Nephron (organoid): Measurements from ENCODE around the gene SDHA.
"Not testable (repeated sequence)": the region's sequence is repeated elsewhere in the genome, so short reads cannot be mapped to it uniquely, and the experiment has no call there.

ENCODE experiments used
- H3K27ac Mint-ChIP-seq, 3 experiments: 2 replicates each; pipeline ENCODE4 v1.8.0; 2020; ENCODE audit warnings: mixed read lengths in 3 of 3, mild to moderate bottlenecking in 2 of 3, moderate library complexity in 1 of 3
- H3K27me3 Mint-ChIP-seq: 2 replicates; pipeline ENCODE4 v1.8.0; 2021; ENCODE audit warnings: low read depth, mild to moderate bottlenecking, moderate library complexity, mixed read lengths
- H3K36me3 Mint-ChIP-seq: 2 replicates; pipeline ENCODE4 v1.8.0; 2020; ENCODE audit warnings: low read depth, mixed read lengths
- H3K4me1 Mint-ChIP-seq: 2 replicates; pipeline ENCODE4 v1.8.0; 2020; ENCODE audit warnings: mixed read lengths
- H3K4me3 Mint-ChIP-seq, 3 experiments: 2 replicates each; pipeline ENCODE4 v1.8.0; 2020; ENCODE audit warnings: mild to moderate bottlenecking in 3 of 3, mixed read lengths in 3 of 3, moderate library complexity in 2 of 3
- H3K9me3 Mint-ChIP-seq: 2 replicates; pipeline ENCODE4 v1.8.0; 2020; ENCODE audit warnings: mixed read lengths
- CTCF ChIP-seq, 3 experiments: fragments of 200-600 bp; sonication (generic); IDR thresholded peaks; one replicate each; pipeline ENCODE4 v1.5.0; 2021; ENCODE audit warnings: antibody characterized with exemption in 3 of 3; ENCODE audit not compliant: unreplicated experiment in 3 of 3

Gene SDHA

GRCh38 chr5:219991-220390 lies 1.9 kb downstream of the SDHA start:
- H3K4me3 Mint-ChIP-seq = peak overlapping the region; percentile 93 to 99 (median 98)
- H3K36me3 Mint-ChIP-seq = peaks cover 20% of the 10 kb centered on the region
- no peak for TF ChIP-seq CTCF (IDR thresholded peaks at IDR 0.05; ENCODE audit: unreplicated experiment in 3 of 3)
- H3K4me1 Mint-ChIP-seq = peaks cover 40% of the 10 kb centered on the region
- H3K27me3 Mint-ChIP-seq = no peaks in the 10 kb centered on the region
- no peak overlapping the region for H3K27ac Mint-ChIP-seq
- H3K9me3 Mint-ChIP-seq = no peaks in the 10 kb centered on the region

GRCh38 chr5:222951-223715 lies 5.0 kb downstream of the SDHA start:
- H3K27ac Mint-ChIP-seq, H3K9me3 Mint-ChIP-seq, H3K27me3 Mint-ChIP-seq, H3K4me3 Mint-ChIP-seq: not testable (repeated sequence)
- H3K36me3 Mint-ChIP-seq = peaks cover 34% of the 10 kb centered on the region
- H3K4me1 Mint-ChIP-seq = peaks cover 24% of the 10 kb centered on the region

DNA sequence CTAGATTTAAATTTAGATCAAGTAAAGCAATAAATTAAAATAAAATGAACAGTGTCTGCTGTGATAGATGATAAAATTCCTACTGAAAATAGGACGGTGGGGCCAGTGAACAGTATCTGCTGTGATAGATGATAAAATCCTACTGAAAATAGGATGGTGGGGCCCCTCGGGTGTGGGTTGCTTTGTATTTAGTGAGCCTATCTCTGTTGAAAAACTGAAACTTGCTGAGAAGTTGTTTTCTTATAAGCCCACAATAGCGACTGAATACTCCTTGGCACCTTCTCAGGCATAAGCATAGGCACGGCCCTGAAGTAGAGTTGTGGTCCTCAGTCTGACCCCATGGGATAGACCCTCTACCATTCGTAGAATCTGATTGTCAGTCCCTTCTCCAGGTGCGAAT lies 5.7 kb downstream of the SDHA start:
- Mint-ChIP-seq H3K27ac (no peak overlapping the region), H3K4me1 (peaks cover 24% of the 10 kb centered on the region), H3K36me3 (peaks cover 41% of the 10 kb centered on the region), H3K27me3 (no peaks in the 10 kb centered on the region), H3K4me3 (no peak overlapping the region), H3K9me3 (no peaks in the 10 kb centered on the region)
- no peak for TF ChIP-seq CTCF (IDR thresholded peaks at IDR 0.05; ENCODE audit: unreplicated experiment in 3 of 3)

- Mint-ChIP-seq H3K36me3 (peaks cover 51% of the 10 kb centered on the region), H3K9me3 (no peaks in the 10 kb centered on the region), H3K4me3 (no peak overlapping the region), H3K27me3 (no peaks in the 10 kb centered on the region), H3K4me1 (peaks cover 13% of the 10 kb centered on the region), H3K27ac (no peak overlapping the region)
- no peak for TF ChIP-seq CTCF (IDR thresholded peaks at IDR 0.05; ENCODE audit: unreplicated experiment in 3 of 3)
Observed at GRCh38 chr5:225334-225733, 7.2 kb downstream of the SDHA start.

DNA sequence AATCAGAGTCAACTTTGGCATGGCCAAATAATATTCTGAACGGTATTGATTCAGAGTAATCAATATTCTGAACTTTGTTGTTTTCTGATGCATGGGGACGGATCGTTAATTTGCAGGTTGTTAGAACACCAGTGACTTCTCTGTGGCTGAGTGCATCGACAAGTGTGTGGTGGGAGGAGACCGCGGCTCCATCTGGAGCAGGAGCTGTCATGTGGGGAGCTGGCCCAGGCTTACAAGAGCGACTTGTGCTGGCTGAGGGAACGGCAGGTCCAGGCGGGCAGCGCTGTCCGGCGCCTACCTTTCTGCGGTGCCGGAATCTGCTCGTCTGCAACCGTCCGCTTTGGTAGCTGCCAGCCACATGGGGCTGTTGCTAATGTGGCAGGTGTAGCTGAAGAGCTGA lies 9.3 kb downstream of the SDHA start:
- H3K9me3 Mint-ChIP-seq, H3K4me1 Mint-ChIP-seq, H3K4me3 Mint-ChIP-seq, H3K27ac Mint-ChIP-seq, H3K27me3 Mint-ChIP-seq: not testable (repeated sequence)
- H3K36me3 Mint-ChIP-seq = peaks cover 65% of the 10 kb centered on the region

- no peak for TF ChIP-seq CTCF (IDR thresholded peaks at IDR 0.05; ENCODE audit: unreplicated experiment in 3 of 3)
- no peaks in the 10 kb centered on the region for H3K4me1 Mint-ChIP-seq
- H3K36me3 Mint-ChIP-seq = peaks cover 73% of the 10 kb centered on the region
- no peaks in the 10 kb centered on the region for H3K9me3 Mint-ChIP-seq
- no peaks in the 10 kb centered on the region for H3K27me3 Mint-ChIP-seq
- H3K27ac Mint-ChIP-seq = no peak overlapping the region
- no peak overlapping the region for H3K4me3 Mint-ChIP-seq
Observed at GRCh38 chr5:228886-229285, 10.8 kb downstream of the SDHA start.

DNA sequence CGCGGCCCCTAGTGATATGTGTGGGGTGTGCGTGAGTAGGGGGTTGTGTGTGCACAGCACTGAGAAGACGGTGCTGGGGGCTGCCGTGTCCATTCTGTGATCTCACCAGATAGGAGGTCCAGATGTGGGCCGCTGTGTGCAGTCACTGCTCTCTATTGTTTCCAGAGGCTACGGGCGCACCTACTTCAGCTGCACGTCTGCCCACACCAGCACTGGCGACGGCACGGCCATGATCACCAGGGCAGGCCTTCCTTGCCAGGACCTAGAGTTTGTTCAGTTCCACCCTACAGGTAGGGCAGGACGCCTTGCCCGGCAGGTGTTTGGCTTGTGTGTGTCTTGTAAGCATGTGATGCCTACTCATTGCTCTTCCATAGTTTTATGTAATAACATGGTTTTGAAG lies 12.6 kb downstream of the SDHA start:
- no peaks in the 10 kb centered on the region for H3K4me1 Mint-ChIP-seq
- H3K27me3 Mint-ChIP-seq = no peaks in the 10 kb centered on the region
- no peaks in the 10 kb centered on the region for H3K9me3 Mint-ChIP-seq
- H3K27ac Mint-ChIP-seq = no peak overlapping the region
- TF ChIP-seq CTCF (IDR thresholded peaks at IDR 0.05; ENCODE audit: unreplicated experiment in 3 of 3) = no peak
- no peak overlapping the region for H3K4me3 Mint-ChIP-seq
- peaks cover 70% of the 10 kb centered on the region for H3K36me3 Mint-ChIP-seq
